Neural crest cell (in vitro differentiated cells): Measurements from ENCODE around the gene TRABD. TPM values are rescaled to one million over a fixed set of nuclear protein-coding genes. Genes with fewer than 3 reads are reported as not detected.

ENCODE experiments used
- DNase-seq: peaks from one replicate; pipeline ENCODE4 v3.0.0; 2021; ENCODE audit warnings: low read depth, mixed read lengths, low spot score
- H3K27ac Mint-ChIP-seq: one replicate; pipeline ENCODE4 v1.8.0; 2021; ENCODE audit warnings: mild to moderate bottlenecking, mixed read lengths; ENCODE audit not compliant: unreplicated experiment
- H3K27me3 Mint-ChIP-seq: 2 replicates; pipeline ENCODE4 v1.8.0; 2021; ENCODE audit warnings: low read depth, mild to moderate bottlenecking, mixed read lengths
- H3K36me3 Mint-ChIP-seq: 2 replicates; pipeline ENCODE4 v1.8.0; 2021; ENCODE audit warnings: low read depth, mild to moderate bottlenecking, mixed read lengths
- H3K4me1 Mint-ChIP-seq: 2 replicates; pipeline ENCODE4 v1.8.0; 2021; ENCODE audit warnings: mixed read lengths
- H3K4me3 Mint-ChIP-seq: one replicate; pipeline ENCODE4 v1.8.0; 2021; ENCODE audit warnings: mild to moderate bottlenecking, mixed read lengths
- H3K9me3 Mint-ChIP-seq: 2 replicates; pipeline ENCODE4 v1.8.0; 2021; ENCODE audit warnings: mixed read lengths
- CTCF ChIP-seq: fragments of 200-600 bp; sonication (generic); conservative IDR thresholded peaks from 2 replicates; pipeline ENCODE4 v1.5.0; 2021; ENCODE audit warnings: antibody characterized with exemption, mild to moderate bottlenecking
- total RNA-seq: library from RNA; stranded (reverse); gene quantifications from 2 replicates; pipeline ENCODE4 v1.2.1, GENCODE V29; 2021

The TRABD gene
- total RNA-seq, 1 donor from 2014 or later, result 45.7 TPM

DNA sequence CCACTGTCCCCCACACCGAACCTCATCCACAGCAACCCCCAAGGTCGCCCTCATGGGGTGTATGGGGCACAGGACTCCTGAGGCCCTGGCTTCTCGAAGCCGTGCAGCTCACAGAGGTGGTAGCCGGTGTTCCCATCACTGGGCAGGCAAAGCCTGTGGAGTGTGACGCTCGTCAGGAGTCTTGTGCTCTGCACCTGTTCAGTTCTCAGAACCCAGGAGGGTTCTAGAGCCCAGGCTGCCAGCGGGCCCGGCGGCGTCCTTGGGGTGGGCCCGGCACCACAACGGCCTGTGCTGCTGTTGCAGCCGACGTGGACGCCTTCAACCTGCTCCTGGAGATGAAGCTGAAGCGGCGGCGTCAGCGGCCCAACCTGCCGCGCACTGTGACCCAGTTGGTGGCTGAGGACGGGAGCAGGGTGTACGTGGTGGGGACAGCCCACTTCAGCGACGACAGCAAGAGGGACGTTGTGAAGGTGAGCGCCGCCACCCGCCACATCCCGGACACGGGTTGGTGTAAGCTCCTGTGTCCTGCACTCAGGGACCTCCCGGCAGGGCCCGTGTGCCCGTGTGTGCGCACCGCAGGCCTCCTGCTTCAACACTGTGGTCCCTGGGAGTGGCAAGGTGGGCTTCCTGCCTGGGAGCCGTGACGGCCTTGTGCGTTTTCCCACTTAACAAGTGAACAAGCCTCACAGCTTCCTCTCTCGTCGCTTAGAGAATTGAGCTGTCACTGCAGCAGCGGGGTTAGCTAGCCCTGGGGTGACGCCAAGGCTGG is 8.5 kb downstream of the TRABD start:
- H3K27ac Mint-ChIP-seq, result no peak overlapping the region
- peaks cover 5% of the 10 kb centered on the region for H3K4me1 Mint-ChIP-seq
- no peak for TF ChIP-seq CTCF
- no peaks in the 10 kb centered on the region for H3K27me3 Mint-ChIP-seq
- no peak overlapping the region for H3K4me3 Mint-ChIP-seq
- H3K36me3 Mint-ChIP-seq, result no peaks in the 10 kb centered on the region
- no peak for DNase-seq
- no peaks in the 10 kb centered on the region for H3K9me3 Mint-ChIP-seq

GRCh38 chr22:50196256-50196655 is 10.5 kb downstream of the TRABD start:
- peaks cover 3% of the 10 kb centered on the region for H3K4me1 Mint-ChIP-seq
- TF ChIP-seq CTCF, result no peak
- no peak for DNase-seq
- no peaks in the 10 kb centered on the region for H3K36me3 Mint-ChIP-seq
- no peak overlapping the region for H3K27ac Mint-ChIP-seq
- no peaks in the 10 kb centered on the region for H3K27me3 Mint-ChIP-seq
- H3K4me3 Mint-ChIP-seq, result no peak overlapping the region
- H3K9me3 Mint-ChIP-seq, result no peaks in the 10 kb centered on the region

DNA sequence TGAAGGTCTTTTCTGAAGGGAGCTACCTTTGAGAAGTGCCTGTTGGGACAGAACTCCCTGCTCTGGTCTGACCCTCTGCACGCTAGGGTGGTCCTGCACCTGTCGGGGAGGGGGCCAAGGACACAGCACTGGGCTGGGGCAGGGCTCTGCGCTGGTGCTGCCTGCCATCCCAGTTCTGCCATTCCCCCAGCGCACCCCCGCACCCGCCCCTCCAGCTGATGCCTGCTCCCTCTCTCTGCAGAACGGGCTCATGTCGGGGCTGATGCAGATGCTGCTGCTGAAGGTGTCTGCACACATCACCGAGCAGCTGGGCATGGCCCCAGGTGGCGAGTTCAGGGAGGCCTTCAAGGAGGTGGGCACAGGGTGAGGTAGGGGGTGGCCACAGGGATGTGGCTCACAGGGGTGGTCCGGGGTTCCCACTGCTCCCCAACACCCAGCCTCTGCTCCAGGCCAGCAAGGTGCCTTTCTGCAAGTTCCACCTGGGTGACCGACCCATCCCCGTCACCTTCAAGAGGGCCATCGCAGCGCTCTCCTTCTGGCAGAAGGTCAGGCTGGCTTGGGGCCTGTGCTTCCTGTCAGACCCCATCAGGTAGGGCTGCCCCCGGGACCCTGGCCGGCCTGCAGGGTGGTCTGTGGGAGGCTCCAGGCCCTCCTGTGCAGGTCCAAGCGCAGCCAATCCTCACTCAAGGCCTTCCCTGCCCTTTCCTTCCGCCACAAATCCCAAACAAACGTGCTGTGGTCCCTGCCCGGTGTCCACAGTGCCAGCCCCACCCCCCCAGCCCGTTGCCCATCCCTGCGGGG is 11.5 kb downstream of the TRABD start:
- no peak overlapping the region for H3K27ac Mint-ChIP-seq
- no peaks in the 10 kb centered on the region for H3K9me3 Mint-ChIP-seq
- no peaks in the 10 kb centered on the region for H3K27me3 Mint-ChIP-seq
- TF ChIP-seq CTCF, result no peak
- no peak for DNase-seq
- H3K4me1 Mint-ChIP-seq, result peaks cover 5% of the 10 kb centered on the region
- no peaks in the 10 kb centered on the region for H3K36me3 Mint-ChIP-seq
- H3K4me3 Mint-ChIP-seq, result no peak overlapping the region

DNA sequence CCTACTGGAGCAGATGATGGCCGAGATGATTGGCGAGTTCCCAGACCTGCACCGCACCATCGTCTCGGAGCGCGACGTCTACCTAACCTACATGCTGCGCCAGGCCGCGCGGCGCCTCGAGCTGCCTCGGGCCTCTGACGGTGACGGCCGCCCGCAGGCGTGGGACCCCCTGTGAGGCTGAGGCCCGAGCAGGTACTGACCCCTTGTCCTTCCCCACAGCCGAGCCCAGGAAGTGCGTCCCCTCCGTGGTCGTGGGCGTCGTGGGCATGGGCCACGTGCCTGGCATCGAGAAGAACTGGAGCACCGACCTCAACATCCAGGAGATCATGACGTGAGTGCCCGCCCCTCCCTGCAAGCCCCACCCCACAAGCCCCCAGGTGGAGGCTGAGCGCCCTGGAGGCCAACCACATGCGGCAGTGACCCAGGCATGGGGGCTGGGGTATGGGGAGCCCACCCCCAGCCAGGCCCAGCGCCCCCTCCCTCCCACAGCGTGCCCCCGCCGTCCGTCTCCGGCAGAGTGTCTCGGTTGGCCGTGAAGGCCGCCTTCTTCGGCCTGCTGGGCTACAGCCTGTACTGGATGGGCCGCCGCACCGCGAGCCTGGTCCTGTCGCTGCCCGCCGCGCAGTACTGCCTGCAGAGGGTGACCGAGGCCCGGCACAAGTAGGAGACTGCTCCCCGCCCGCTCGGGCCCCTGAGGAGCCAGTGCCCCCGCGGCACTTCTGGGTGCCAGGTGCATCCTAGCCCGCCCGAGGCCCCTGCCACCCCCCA is 12.3 kb downstream of the TRABD start:
- no peak for TF ChIP-seq CTCF
- peaks cover 3% of the 10 kb centered on the region for H3K36me3 Mint-ChIP-seq
- H3K27me3 Mint-ChIP-seq, result no peaks in the 10 kb centered on the region
- no peak for DNase-seq
- H3K4me3 Mint-ChIP-seq, result peak overlapping the region; percentile 47
- H3K4me1 Mint-ChIP-seq, result peaks cover 10% of the 10 kb centered on the region
- no peaks in the 10 kb centered on the region for H3K9me3 Mint-ChIP-seq
- no peak overlapping the region for H3K27ac Mint-ChIP-seq

GRCh38 chr22:50198624-50199017 is 12.9 kb downstream of the TRABD start:
- Mint-ChIP-seq H3K27me3 (no peaks in the 10 kb centered on the region), H3K4me3 (no peak overlapping the region)

More at GRCh38 chr22:50198624-50199017, 12.9 kb downstream of the TRABD start:
- TF ChIP-seq CTCF, result no peak
- DNase-seq, result no peak
- H3K4me1 Mint-ChIP-seq, result peaks cover 10% of the 10 kb centered on the region
- H3K36me3 Mint-ChIP-seq, result peaks cover 9% of the 10 kb centered on the region
- H3K27ac Mint-ChIP-seq, result no peak overlapping the region
- no peaks in the 10 kb centered on the region for H3K9me3 Mint-ChIP-seq
